RKO (cell line): Measurements from ENCODE around the gene ATM.
"Not testable (repeated sequence)": the region's sequence is repeated elsewhere in the genome, so short reads cannot be mapped to it uniquely, and the experiment has no call there.

Source experiments
- DNase-seq: peaks from one replicate; pipeline ENCODE4 v3.0.0-alpha.2; 2016; ENCODE audit warnings: low spot score

ATM gene

DNA sequence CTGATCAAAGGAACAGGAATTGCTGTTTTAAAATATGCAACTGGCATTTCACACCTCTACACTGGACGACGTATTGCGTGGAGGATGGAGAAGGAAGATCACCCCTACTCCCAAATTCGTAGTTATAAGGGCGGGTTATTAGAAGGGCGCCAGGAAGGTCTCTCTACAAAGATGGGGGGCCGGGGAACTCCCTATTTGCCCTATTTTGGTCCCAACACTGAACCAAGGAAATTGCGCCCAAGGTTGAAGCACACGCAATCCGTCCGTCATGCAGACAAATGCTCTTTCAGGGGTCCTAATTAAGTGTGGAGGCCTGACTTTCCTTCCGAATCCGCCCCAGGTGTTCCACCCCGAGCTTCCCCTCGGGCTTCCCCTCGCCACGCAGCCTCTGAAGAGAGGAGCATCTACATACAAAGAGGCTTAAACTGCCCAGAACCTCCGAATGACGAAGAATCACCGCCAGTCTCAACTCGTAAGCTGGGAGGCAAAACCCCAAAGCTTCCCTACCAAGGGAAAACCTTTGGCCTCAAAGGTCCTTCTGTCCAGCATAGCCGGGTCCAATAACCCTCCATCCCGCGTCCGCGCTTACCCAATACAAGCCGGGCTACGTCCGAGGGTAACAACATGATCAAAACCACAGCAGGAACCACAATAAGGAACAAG is 825 bp upstream of the ATM start:
- no peak for DNase-seq

DNA sequence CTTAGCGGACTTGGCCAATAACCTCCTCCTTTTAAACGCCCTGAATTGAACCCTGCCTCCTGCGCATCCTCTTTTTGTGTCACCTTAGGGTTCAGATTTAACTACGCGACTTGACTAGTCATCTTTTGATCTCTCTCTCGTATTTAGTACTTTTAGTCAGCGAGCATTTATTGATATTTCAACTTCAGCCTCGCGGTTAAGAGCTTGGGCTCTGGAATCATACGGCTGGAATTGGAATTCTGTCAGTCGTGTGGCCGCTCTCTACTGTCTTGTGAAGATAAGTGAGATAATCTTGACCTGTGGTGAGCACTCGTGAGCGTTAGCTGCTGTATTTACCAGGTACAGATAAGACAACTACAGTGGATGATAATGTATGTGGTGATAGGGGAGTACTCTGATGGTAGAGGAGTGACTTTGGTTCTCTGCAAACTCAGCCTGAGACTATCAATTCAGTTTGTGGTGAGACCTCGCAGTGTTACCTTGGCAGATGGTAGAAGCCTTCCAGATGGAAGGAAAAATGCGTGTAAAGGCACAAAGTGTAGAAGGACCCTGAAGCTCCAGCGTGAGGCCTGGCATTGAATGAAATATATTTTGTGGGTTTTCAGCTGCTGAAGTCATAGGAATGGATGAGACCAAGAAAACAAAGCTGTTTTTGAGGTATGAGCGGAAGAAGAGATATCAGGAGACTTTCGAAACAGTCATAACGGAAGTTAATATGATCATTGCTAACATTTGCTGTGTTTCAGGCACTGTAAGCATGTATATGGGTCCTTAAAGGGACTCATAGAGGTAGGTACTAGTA is 682 bp downstream of the ATM start:
- peak; percentile 76 for DNase-seq

DNA sequence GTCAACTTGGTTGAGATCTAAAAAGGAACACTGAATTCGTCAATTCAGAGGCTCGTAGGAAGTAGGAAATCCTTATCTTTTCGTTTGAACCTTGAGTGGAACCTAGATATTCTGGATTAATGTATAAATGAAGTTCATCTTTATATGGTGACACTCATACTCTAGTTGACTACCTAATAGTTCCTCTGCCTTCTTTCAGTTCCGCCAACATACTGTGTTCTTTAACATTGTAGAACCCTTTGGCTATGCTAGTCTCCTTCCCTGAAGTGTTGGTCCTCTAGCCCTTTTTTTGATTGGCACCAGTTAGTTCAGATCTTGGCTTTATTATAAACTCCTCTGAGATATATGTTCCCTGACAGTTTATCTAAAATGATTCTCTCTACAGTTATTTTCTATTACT is 1.5 kb downstream of the ATM start:
- no peak for DNase-seq

DNA sequence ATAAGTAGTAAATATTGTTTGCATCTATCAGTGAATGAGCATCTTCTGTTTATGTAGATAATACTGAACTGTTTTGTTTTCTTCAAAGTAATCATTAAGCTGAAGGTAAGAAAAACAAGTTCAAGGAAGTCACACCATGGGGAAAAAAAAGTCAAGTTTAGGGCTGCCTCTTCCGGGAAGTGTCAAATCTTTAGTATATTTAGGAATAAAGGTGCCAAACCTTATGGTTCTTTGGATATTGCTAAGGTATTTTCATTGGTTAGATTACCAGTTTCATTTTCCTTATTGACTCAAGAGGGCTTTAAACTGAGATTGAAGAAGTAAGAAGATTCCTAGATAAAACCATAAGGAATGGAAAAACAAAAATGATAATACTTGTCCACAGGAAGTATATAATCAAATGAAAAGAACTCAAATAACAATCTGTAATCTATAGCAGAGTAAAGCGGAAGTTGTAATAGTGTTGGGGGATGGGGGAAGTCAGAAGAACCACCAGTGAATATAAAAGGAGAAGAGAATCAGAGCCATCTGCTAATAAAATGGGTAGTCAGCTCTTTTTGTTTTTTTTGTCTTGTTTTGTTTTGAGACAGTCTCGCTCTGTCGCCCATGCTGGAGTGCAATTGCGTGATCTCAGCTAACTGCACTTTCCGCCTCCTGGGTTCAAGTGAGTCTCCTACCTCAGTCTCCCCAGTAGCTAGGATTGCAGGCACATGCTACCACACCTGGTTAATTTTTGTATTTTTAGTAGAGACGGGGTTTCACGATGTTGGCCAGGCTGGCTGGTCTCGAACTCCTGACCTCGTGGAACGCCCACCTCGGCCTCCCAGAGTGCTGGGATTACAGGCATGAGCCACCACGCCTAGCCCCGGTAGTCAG is 2.3 kb downstream of the ATM start:
- DNase-seq = no peak

DNA sequence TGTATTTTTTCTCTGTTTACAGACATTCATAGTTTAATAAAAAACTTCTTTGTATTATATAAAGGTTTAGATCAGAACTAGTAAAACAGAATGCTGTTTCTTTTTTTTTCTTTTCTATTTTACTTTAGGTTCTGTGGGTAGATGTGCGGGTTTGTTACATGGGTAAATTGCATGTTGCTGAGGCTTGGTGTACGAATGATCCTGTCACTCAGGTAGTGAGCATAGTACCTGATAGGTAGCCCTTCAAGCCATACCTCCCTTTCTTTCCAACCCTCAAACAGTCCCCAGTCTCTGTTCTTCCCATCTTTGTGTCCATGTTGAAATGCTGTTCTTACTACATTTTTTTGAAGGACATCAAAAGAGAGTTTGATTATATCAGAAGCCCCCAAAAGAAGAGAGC is 3.2 kb downstream of the ATM start:
- no peak for DNase-seq

DNA sequence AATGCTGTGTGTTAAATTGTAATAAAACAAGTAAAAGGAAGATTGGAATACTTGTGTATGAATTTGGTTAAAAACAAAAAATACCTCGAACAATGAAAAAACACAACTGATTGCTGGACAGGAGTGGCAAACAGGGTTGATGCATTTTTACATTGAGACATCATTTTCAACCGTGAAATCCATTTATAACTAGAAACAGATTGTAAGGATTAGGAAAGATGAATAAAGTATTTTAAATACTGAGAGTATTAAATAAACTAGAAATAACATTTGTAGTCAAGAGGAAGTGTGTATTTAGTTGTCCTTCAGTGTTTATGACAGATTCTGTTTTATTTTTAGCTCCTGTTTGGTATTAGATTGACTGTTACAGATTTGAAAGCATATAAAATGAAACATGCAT is 5.4 kb downstream of the ATM start:
- DNase-seq = no peak

DNA sequence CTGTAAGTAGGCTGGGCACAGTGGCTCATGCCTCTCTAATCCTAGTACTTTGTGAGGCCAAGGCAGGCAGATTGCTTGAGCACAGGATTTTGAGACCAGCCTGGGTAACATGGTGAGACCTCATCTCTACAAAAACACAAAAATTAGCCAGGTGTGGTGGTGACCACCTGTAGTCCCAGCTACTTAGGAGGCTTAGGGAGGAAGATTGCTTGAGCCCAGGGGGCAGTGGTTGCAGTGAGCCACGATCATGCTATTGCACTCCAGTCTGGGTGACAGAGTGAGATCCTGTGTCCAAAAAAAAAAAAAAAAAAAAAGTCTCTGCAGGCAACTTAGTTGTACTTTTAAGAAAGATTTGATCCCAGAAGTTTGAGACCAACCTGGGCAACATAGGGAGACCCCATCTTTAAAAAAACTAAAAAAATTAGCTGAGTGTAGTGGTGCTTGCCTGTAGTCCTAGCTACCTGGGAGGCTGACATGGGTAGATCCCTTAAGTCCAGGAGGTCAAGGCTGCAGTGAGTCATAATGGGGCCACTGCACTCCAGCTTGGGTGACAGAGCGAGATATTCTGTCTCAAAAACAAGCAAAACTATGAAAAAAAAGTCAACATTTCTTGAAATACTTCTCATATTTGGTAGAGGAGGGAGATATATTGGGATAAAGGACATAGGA is 10.5 kb downstream of the ATM start:
- DNase-seq = no peak

DNA sequence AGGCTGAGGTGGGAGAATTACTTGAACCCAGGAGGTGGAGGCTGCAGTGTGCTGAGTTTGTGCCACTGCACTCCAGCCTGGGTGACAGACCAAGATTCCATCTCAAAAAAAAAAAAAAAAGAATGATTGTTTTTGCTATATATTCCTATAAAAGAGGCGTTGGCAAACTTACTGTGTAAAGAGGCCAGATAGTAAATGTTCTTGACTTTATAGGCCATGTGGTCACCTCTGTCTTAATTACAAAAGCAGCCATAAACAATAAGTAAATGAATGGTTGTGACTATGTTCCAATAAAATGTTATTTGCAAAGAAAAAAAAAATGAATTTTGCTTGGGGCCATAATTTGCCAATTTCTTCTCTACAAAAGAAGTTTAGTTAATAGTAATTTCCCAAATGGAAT is 12.3 kb downstream of the ATM start:
- no peak for DNase-seq

DNA sequence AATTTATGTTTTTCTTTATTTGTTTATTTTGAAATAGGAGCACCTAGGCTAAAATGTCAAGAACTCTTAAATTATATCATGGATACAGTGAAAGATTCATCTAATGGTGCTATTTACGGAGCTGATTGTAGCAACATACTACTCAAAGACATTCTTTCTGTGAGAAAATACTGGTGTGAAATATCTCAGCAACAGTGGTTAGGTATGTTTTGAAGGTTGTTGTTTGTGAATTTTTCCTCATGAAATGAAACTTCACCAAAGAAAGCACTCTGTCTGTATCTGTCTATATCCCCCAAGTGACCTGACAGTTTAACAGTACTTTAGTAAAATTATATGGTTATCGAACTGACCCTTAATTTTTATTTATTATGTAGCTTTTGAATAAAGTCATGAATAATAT is 12.8 kb downstream of the ATM start:
- no peak for DNase-seq

DNA sequence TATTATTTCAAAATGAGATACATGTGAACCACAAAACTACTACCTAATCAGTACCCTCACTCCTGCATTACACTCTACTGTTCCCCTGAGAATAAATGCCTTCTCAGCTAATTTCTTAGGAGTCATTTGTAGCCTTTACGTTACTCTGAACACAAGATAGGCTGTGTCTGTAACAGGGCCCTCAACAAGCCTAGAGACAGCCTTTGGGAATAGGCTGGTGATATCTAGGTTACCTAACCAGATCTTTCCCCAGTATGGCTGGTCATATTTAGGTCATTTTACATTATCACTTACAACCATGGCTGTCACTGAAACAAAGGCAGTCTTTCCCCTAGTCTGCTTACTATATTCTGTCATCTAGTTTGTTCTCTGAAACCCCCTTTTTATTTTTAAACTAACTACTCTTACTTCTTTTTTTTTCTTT is 14.2 kb downstream of the ATM start:
- no peak for DNase-seq

DNA sequence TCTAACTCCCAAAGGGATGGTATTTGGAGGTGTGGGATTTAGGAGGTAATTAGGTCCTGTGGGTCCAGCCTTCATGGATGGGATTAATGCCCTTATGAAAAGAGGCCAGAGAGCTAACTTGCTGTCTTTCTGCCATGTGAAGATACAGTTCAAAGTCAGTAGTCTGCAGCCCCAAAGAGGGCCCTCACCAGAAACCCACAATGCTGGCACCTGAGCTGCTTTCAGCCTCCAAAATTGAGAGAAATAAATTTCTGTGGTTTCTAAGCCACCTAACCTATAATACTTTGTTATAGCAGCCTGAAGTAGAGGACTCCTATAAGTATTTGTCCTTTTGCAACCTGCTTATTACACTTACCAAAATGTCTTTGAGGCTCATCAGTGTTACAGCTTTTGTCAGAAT is 16.2 kb downstream of the ATM start:
- no peak for DNase-seq

DNA sequence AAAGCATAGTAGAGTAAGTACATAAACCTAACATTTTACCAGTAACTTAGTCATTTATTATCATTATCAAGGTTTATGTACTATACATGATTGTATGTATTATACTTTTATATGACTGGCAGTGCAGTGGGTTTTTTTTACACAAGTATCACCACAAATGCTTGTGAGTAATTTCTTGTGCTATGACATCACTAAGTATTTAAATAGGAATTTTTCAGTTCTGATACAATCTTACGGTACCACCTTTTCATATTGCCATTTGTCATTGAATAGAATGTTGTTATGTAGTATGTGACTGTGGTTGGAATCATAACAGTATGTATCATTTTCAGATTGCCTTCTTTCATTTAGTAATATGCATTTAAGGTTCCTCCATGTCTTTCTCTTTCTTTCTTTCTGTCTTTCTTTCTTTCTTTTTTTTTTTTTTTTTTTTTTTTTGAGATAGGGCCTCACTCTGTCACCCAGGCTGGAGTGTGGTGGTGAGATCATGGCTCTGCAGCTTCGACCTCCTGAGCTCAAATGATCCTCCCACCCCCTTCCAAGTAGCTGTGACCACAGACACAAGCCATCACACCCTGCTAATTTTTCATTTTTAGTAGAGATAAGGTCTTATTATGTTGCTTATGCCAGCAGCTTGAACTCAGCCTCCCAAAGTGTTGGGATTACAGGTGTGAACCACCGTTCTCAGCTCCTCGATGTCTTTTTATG is 18.6 kb downstream of the ATM start:
- no peak for DNase-seq

DNA sequence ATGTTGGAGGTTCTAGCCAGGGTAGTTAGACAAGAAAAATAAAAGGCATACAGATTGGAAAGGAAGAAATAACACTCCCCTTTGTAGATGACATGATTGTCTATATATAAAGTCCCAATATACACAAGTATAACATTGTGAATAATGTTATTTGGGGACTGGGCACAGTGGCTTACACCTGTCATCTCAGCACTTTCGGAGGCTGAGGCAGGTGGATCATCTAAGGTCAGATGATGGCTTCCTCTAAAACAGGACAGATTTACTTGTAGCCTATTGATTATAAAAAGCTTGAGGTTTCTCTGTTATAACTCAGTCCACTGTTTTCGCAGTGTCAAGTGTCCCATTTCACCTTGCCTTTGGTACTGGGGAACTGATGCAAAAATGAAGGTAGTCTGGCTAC is 19.6 kb downstream of the ATM start:
- DNase-seq = no peak

DNA sequence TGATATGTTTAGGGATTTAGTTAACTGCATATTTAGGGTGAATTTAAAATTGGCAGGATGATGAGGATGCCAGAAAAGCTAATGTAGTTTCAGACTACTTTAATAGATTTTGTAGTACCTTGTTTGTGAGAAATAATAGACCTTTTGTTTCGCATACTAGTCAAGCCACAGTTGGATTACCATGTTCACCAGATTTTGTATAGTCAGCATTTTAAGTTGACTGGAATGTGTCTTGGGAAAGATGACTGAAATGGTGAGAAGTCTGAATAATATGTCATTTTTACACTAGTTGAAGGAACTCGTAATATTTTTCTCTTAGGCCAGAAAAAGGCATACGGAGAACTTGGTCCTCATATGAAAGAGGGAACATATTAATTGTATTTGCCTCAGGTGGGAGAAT is 23.4 kb downstream of the ATM start:
- no peak for DNase-seq

DNA sequence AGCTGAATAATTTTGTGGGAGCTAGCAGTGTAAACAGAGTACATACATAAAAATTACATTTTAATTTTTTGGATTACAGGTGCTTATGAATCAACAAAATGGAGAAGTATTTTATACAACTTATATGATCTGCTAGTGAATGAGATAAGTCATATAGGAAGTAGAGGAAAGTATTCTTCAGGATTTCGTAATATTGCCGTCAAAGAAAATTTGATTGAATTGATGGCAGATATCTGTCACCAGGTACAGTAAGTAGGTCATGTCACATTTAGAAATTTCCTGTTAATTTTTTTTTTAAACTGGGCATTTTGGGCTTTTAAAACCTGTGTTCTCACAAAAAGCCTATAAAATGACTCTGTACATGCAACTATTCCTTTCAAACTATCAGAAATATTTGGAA is 24.0 kb downstream of the ATM start:
- no peak for DNase-seq

DNA sequence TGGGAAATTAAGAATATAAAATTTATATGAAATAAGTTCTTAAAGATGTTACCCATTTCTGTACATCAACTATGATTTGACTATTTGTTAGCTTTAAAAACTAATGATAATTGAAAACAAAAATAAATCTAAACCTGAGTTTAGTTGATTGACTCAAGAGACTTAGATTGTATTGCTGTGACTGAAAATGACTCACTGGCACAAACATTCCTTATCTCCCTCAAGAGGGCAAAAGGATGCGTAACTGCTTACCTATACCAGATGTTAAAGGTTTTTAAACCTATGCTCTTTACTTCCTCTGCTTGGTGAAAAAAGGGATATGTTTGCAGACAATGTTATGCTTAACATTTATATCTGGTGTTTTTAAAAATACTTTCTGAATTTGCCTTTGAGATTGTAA is 30.3 kb downstream of the ATM start:
- DNase-seq = peak; percentile 24

DNA sequence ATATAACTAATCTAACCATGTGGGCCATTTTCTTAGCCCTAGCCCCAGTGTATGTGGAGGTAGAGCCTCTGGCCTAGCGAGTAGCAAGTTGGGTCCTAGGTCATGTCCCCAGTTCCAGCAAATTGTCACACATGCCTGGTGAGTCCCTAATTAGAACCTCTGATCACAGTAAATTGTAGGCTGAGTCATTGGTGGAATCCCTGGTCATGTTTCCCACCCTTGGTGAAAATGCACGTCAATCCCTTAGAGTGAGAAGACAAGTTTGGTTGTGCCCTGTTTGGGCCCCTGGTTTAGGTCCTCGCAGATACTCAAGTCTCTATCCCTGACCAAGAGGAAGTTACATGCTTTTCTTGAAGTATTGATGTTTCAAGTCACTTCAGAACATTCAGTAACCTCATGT is 46.7 kb downstream of the ATM start:
- DNase-seq = no peak

DNA sequence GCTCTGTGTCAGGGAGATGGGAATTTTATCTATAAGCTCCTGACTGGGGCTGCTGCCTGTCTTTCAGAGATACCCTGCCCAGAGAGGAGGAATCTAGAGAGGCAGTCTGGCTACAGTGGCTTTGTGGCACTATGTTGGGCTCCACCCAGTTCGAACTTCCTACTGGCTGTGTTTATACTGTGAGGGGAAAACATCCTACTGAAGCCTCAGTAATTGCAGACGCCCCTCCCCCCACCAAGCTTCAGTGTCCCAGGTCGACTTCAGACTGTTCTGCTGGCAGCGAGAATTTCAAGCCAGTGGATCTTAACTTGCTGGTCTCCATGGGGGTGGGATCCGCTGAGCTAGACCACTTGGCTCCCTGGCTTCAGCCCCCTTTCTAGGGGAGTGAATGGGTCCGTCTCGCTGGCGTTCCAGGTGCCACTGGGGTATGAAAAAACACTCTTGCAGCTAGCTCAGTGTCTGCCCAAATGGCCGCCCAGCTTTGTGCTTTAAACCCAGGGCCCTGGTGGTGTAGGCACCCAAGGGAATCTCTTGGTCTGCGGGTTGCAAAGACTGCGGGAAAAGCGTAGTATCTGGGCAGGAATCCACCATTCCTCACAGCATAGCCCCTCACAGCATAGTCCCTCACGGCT is 54.2 kb downstream of the ATM start:
- DNase-seq = not testable (repeated sequence)

DNA sequence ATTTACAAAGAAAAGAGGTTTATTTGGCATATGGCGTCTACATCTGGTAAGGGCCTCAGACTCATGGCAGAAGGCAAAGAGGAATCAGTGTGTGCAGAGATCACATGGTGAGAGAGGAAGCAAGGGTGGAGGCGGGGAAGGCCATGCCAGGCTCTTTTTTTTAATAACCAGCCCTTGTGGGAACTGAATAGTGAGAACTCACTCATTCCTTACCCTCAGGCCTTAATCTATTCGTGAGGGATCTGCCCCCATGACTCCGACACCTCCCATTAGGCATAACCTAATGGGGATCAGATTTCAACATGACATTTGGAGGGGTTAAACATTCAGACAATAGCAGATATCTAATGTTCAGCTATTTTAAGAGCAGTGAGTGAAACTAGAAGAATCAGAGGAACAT is 55.7 kb downstream of the ATM start:
- no peak for DNase-seq

DNA sequence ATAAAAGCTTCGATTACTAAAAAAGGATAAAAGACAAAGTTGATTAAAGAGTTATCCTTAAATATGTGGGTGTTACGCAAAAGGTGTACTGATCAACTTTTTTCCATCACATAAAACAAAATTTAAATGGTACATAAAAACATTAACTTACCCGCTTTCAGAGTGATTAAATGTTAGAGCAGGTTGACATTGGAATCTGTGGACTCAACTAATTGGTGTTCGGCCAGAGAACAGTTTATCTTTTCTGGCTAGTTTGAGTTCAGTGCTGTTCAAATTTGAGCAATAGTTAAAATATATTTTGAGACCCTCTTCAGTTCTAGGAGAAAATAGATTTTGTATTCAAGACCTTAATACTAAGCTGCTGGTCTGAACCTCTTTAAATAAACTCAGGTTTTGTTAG is 56.1 kb downstream of the ATM start:
- DNase-seq = no peak

DNA sequence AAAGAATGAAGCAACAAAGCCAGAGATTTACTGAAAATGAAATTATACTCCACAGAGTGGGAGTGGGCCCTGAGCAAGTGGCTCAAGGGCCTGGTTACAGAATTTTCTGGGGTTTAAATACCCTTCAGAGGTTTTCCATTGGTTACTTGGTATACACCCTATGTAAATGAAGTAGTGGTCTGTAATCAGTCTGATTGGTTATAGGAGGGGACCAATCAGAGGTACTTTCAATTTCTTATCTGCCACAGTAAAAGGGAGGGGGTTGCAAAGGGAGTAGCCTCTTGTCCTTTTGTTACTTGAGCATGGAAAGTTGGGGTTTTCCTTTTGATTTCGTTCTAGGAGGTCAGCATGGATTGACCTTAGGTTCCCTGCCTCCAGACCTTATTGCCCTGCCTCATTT is 63.5 kb downstream of the ATM start:
- no peak for DNase-seq
